IPS-11a (cell line): ENCODE measurements around the gene SYNC.
"Not testable (repeated sequence)": the region's sequence is repeated elsewhere in the genome, so short reads cannot be mapped to it uniquely, and the experiment has no call there.

Experiments
- H3K4me3 ChIP-seq: one replicate; pipeline ENCODE4 v1.5.1; 2013; ENCODE audit warnings: low read depth, low read length, control low read depth

The SYNC gene

GRCh38 chr1:32724678-32725614, 22.4 kb upstream of the SYNC start:
- no peak overlapping the region for H3K4me3 ChIP-seq

- H3K4me3 ChIP-seq: no peak overlapping the region
Measured at GRCh38 chr1:32719681-32720275, 17.2 kb upstream of the SYNC start.

GRCh38 chr1:32718527-32718926, 16.0 kb upstream of the SYNC start:
- no peak overlapping the region for H3K4me3 ChIP-seq

GRCh38 chr1:32718036-32718435, 15.5 kb upstream of the SYNC start:
- no peak overlapping the region for H3K4me3 ChIP-seq

- no peak overlapping the region for H3K4me3 ChIP-seq
Measured at GRCh38 chr1:32717503-32717902, 14.9 kb upstream of the SYNC start.

GRCh38 chr1:32716312-32717148, 14.0 kb upstream of the SYNC start:
- H3K4me3 ChIP-seq: no peak overlapping the region

- H3K4me3 ChIP-seq: no peak overlapping the region
Measured at GRCh38 chr1:32715901-32716311, 13.3 kb upstream of the SYNC start.

GRCh38 chr1:32714277-32714676, 11.7 kb upstream of the SYNC start:
- H3K4me3 ChIP-seq: no peak overlapping the region

- H3K4me3 ChIP-seq: no peak overlapping the region
Measured at GRCh38 chr1:32713081-32713480, 10.5 kb upstream of the SYNC start.

- H3K4me3 ChIP-seq: not testable (repeated sequence)
Measured at GRCh38 chr1:32711221-32711620, 8.7 kb upstream of the SYNC start.

GRCh38 chr1:32709476-32709875, 6.9 kb upstream of the SYNC start:
- H3K4me3 ChIP-seq: no peak overlapping the region

- no peak overlapping the region for H3K4me3 ChIP-seq
Measured at GRCh38 chr1:32709075-32709474, 6.5 kb upstream of the SYNC start.

- H3K4me3 ChIP-seq: no peak overlapping the region
Measured at GRCh38 chr1:32706491-32706890, 3.9 kb upstream of the SYNC start.

GRCh38 chr1:32705516-32705915, 2.9 kb upstream of the SYNC start:
- H3K4me3 ChIP-seq: no peak overlapping the region

- H3K4me3 ChIP-seq: no peak overlapping the region
Measured at GRCh38 chr1:32703479-32704291, 1.1 kb upstream of the SYNC start.

GRCh38 chr1:32701951-32702598, 495 bp downstream of the SYNC start:
- peak overlapping the region; percentile 30 for H3K4me3 ChIP-seq

GRCh38 chr1:32701421-32701911, 1.1 kb downstream of the SYNC start:
- H3K4me3 ChIP-seq: no peak overlapping the region

- H3K4me3 ChIP-seq: not testable (repeated sequence)
Measured at GRCh38 chr1:32696996-32697395, 5.6 kb downstream of the SYNC start.

GRCh38 chr1:32696041-32696440, 6.5 kb downstream of the SYNC start:
- H3K4me3 ChIP-seq: no peak overlapping the region
